ENCODE measurements around the gene FKBP2. TPM values are rescaled to one million over a fixed set of nuclear protein-coding genes. Genes with fewer than 3 reads are reported as not detected.

Gene FKBP2
- total RNA-seq, 1 donor from 2014 or later = 31.4 TPM

- H3K27me3 Mint-ChIP-seq (ENCODE audit: unreplicated experiment) = peaks cover 15% of the 10 kb centered on the region
- TF ChIP-seq, protein P1, sequence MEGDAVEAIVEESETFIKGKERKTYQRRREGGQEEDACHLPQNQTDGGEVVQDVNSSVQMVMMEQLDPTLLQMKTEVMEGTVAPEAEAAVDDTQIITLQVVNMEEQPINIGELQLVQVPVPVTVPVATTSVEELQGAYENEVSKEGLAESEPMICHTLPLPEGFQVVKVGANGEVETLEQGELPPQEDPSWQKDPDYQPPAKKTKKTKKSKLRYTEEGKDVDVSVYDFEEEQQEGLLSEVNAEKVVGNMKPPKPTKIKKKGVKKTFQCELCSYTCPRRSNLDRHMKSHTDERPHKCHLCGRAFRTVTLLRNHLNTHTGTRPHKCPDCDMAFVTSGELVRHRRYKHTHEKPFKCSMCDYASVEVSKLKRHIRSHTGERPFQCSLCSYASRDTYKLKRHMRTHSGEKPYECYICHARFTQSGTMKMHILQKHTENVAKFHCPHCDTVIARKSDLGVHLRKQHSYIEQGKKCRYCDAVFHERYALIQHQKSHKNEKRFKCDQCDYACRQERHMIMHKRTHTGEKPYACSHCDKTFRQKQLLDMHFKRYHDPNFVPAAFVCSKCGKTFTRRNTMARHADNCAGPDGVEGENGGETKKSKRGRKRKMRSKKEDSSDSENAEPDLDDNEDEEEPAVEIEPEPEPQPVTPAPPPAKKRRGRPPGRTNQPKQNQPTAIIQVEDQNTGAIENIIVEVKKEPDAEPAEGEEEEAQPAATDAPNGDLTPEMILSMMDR (IDR thresholded peaks at IDR 0.05; ENCODE audit: partially characterized antibody, unreplicated experiment) = no peak
- no peak for DNase-seq
- no peak overlapping the region for H3K4me3 Mint-ChIP-seq (ENCODE audit: unreplicated experiment)
- H3K9me3 Mint-ChIP-seq (ENCODE audit: unreplicated experiment) = peaks cover 16% of the 10 kb centered on the region
- H3K27ac Mint-ChIP-seq (ENCODE audit: unreplicated experiment) = no peak overlapping the region
- H3K36me3 Mint-ChIP-seq (ENCODE audit: unreplicated experiment) = no peaks in the 10 kb centered on the region
- H3K4me1 Mint-ChIP-seq (ENCODE audit: low read depth, unreplicated experiment) = peaks cover 2% of the 10 kb centered on the region
Observed at GRCh38 chr11:64266339-64266738, 25.4 kb downstream of the FKBP2 start.

GRCh38 chr11:64267207-64267945 is 26.5 kb downstream of the FKBP2 start:
- peak overlapping the region; percentile 34 for H3K27ac Mint-ChIP-seq (ENCODE audit: unreplicated experiment)
- no peaks in the 10 kb centered on the region for H3K36me3 Mint-ChIP-seq (ENCODE audit: unreplicated experiment)
- H3K27me3 Mint-ChIP-seq (ENCODE audit: unreplicated experiment) = peaks cover 17% of the 10 kb centered on the region
- H3K4me3 Mint-ChIP-seq (ENCODE audit: unreplicated experiment) = peak overlapping the region; percentile 55
- peaks cover 16% of the 10 kb centered on the region for H3K9me3 Mint-ChIP-seq (ENCODE audit: unreplicated experiment)
- TF ChIP-seq, protein P1 (IDR thresholded peaks at IDR 0.05; ENCODE audit: partially characterized antibody, unreplicated experiment) = no peak
- no peak for DNase-seq
- H3K4me1 Mint-ChIP-seq (ENCODE audit: low read depth, unreplicated experiment) = peaks cover 2% of the 10 kb centered on the region

- H3K27ac Mint-ChIP-seq (ENCODE audit: unreplicated experiment) = peak overlapping the region; percentile 95
- H3K36me3 Mint-ChIP-seq (ENCODE audit: unreplicated experiment) = no peaks in the 10 kb centered on the region
- peaks cover 15% of the 10 kb centered on the region for H3K27me3 Mint-ChIP-seq (ENCODE audit: unreplicated experiment)
- TF ChIP-seq, protein P1 (IDR thresholded peaks at IDR 0.05; ENCODE audit: partially characterized antibody, unreplicated experiment) = no peak
- peaks cover 16% of the 10 kb centered on the region for H3K9me3 Mint-ChIP-seq (ENCODE audit: unreplicated experiment)
- H3K4me1 Mint-ChIP-seq (ENCODE audit: low read depth, unreplicated experiment) = peaks cover 2% of the 10 kb centered on the region
- DNase-seq = no peak
- H3K4me3 Mint-ChIP-seq (ENCODE audit: unreplicated experiment) = peak overlapping the region; percentile 90
Observed at GRCh38 chr11:64268025-64268892, 27.4 kb downstream of the FKBP2 start.

- TF ChIP-seq, protein P1 (IDR thresholded peaks at IDR 0.05; ENCODE audit: partially characterized antibody, unreplicated experiment) = no peak
- Mint-ChIP-seq H3K4me1 (ENCODE audit: low read depth, unreplicated experiment) (peaks cover 2% of the 10 kb centered on the region), H3K9me3 (ENCODE audit: unreplicated experiment) (peaks cover 16% of the 10 kb centered on the region), H3K27me3 (ENCODE audit: unreplicated experiment) (peaks cover 15% of the 10 kb centered on the region), H3K36me3 (ENCODE audit: unreplicated experiment) (no peaks in the 10 kb centered on the region), H3K4me3 (ENCODE audit: unreplicated experiment) (peak overlapping the region; percentile 90), H3K27ac (ENCODE audit: unreplicated experiment) (peak overlapping the region; percentile 95)
- DNase-seq = peak; percentile 69
Observed at GRCh38 chr11:64268893-64269539, 28.1 kb downstream of the FKBP2 start.

Measured in glutamatergic neuron (in vitro differentiated cells).